Stimulated activated CD4-positive, alpha-beta T cell treated with anti-CD3 and anti-CD28 coated beads, Interleukin-4, amount 100 ng/mL, for 4 hours (primary cell): ENCODE results near the gene MSI2.

Experiments used
- DNase-seq, 2 experiments: peaks; one replicate each; pipeline ENCODE4 v3.0.0-alpha.2; 2020

MSI2 gene

DNA sequence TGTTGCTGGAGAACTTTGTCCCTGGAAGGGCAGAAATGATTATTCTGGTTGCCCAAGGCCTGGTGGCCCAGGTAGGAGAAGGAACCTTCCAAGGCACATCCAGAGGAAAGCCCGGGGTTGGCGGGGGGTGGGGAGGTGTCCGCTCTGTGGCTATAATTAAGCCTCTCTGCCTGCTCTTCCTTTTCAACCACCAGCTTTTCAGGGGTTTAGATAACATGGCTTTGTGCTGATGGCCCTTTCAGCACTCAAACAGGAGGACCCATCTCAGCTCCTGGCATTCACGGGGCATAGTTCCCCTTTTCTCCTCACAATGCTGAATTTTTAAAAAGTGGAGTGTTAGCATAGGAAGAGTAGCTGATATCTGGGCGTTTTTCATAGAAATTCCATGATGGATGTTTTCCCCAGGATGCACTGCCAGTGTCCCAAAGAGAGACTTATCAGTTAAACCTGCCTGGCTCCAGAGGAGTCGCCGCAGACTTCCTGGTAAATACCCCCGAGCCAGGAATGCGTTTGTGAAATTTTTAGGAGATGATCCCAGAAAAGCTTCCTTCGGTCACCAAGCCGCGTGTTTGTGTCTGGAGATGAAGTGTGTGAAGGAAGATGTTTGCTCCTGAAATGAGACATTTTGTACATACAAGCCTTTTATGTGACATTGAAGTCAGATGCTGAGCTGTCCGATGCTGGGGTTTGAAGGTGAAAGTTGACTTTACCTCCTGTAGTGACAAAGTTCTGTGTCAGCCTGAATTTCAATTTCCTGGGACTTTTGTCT lies 188.5 kb downstream of the MSI2 start:
- DNase-seq, result no peak

DNA sequence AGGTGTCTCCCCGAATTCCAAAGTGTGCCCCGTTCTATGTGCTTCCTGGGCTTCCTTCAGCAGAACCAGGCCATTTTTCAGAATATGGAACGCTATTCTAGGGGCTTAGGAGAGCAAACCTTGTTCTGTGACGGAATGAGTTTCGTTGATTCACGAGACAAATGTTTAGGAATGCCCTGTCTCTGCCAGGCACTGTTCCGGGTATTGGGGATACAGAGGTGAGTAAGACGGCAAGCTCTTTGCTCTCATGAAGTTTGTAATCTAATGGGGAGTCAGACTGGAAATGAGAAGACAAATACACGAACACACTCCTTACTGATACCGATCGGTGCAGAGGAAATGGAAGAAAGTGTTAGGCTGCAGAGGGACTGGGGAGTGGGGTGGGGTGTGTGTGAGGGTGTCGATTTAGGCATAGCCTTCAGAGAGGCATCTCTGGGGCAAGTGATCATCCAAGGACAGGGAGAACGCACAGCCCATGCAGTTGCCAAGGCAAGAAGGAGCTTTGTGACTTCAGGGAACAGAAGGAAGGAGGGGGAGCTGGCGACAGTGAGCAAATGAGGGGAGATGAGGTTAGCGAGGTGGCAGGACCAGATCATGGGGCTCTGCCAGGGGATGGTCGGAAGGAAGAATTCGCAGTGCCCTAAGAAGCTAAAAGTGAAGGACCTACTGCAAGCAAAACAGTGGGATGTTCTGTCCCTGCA lies 189.6 kb downstream of the MSI2 start:
- no peak for DNase-seq

DNA sequence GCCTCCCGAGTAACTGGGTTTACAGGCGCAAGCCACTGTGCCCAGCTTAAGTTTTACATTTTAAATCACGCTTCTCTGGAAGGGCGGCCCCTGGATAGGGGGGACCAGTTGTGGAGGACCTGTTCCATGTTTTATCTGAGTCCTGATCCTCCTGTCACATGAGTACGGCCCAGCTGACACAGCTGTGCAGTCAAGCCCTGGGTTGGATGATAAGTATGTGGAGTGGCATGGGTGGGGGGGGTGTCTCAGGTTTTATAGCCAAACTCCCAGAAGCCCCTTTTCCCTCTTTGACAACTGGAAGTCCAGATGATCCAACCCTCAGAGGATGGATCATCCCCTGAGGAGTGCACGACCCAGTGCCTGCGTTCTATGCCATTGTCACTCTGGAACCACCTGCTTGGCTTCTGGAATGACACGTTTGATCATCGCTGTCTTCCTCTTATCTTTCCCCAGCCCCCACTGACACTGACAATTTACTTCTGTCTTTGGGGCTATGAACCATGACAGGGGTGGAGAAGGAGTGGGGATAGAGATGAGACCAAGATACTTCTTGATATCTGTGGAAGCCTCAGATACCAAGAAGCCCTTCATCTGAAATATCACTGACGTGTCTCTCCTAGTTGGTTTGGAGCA lies 191.2 kb downstream of the MSI2 start:
- DNase-seq, result no peak

DNA sequence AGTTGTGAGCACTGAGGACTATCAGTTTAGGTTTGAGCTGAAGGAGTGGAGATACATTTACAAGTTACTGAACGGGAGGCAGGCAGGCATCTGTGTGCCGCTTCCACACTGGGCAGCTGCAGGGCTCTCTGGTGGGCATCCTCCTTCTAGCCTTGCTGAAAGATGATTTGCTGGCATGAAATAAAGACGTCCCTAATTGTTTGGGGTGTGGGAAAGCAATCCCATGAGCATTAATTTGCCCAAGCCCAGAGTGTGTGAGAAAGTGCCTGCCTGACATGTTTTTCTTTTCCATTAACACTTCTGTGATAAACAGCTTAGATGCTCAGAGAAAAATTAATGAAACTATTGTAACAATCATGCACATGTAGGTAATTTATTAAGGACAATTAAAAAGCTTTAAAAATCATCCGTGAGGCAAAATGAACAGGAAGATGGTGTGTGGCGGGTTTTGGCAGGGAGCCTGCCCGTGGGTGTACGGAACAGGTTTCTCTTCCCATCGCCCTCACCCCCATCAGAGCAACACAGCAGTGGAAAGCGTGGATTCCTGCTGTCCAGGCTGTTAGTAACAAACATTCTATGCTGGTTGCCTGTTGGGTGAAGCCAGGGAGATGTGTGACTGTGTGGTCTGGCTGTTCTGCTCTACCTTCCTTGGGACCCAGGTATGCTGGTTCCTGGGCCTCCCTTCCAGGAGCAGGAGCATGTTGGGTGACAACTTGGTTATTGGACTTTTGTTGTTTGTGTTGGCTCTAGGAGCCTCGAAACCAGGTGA lies 191.9 kb downstream of the MSI2 start:
- no peak for DNase-seq

DNA sequence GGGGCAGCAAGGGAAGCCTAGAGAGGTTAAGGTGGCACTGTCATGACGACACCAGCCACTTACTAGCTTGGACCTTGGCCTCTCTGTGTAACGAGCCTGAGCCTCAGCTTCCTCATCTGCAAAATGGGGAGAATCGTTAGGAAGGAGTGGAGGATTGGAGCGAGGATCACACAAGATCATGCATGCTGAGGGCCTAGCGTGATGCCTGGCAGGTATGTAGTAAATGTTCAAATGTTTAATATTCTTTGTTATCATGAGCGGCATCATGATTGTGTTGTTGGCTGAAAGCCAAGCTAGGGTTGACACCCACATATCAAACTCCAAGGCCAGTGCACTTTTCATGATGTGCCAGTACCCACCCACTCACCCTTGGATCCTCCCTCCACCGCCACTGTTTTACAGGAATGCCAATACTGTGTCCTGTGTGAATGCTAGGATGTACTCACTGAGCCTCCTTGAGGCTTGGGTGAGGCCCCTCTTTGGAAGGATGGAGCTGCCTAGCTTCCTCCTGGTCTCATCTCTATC lies 192.5 kb downstream of the MSI2 start:
- DNase-seq, result no peak

DNA sequence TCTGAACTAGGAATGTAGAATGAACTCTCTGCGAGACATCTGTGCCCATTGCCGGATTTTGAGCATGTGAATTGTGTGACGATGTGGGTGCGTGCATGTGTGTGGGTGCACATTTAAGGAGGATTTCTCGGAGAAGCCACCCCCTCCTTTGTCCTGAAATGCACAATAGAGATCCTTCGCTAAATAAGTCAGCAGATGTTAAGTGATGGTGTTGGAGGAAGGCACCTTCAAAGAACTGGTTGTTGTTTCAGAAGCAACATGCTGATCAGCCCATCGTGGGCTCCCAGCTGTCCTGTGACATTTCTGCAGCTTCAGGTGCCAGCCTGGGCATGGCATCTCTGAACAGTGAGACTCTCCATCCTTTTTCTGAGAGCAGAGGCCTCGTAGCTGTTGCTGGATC lies 194.9 kb downstream of the MSI2 start:
- no peak for DNase-seq

DNA sequence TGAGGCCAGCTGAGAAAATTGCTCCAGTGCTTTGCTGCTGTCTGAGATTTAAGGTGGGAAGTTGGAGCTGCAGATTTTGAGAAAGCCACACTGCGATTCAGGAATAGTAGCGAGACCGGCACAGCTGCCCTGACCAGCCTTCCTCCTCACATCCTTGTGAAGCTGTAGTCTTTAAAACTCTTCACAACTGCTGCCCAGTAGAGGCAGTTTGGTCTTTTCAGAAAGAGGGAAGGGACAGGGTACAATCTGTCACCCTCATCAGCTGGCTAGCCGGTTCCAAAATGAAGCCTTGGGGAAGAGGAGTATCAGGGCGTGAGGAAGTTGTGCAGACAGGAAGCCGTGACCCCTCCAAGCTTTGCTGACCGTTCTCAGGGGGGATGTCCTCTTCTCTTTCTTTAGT lies 195.3 kb downstream of the MSI2 start:
- DNase-seq, result no peak

DNA sequence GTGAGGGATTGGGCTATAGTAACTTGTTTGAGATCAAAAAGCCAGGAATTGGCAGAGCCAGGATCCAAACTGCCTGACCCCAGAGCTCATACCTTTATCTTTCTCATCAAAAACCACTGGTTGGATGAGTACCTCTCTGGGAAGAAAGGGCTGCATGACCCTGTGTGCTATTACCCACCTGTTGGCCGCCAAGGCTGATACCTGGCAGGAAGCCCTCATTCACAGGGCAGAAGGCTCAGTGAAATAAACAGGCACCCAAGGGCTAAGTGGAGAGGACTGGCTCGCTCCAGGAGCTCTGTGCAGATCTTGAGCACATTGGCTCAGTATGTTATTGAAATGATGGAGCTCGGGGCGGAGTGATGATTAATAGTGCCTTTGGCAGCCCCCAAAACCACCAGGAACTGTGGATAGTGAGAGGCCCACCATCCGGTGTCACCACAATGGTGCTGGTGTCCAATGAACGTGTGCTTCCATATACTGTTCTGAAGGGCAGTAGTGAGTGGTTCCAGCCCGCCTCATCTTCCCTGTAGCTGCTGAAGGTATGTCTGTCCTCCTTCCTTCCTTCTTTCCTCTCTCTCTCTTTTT lies 197.6 kb downstream of the MSI2 start:
- DNase-seq, result no peak

DNA sequence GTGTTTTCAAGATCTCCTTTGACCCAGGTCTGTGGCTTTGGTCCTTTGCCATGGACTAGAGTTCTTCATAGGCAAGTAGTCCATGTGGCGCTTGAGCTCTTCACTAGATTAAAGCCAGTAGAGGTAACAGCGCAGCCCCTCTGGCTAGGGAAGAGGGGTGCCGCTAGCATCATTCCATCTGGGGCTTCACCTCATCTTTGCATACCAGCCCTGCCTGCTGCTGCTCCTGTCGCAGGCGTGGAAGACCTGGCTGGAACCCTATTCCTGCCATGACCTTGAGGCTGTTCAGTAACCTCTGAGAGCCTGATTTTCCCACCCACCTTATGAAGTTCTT lies 198.4 kb downstream of the MSI2 start:
- DNase-seq, result no peak

DNA sequence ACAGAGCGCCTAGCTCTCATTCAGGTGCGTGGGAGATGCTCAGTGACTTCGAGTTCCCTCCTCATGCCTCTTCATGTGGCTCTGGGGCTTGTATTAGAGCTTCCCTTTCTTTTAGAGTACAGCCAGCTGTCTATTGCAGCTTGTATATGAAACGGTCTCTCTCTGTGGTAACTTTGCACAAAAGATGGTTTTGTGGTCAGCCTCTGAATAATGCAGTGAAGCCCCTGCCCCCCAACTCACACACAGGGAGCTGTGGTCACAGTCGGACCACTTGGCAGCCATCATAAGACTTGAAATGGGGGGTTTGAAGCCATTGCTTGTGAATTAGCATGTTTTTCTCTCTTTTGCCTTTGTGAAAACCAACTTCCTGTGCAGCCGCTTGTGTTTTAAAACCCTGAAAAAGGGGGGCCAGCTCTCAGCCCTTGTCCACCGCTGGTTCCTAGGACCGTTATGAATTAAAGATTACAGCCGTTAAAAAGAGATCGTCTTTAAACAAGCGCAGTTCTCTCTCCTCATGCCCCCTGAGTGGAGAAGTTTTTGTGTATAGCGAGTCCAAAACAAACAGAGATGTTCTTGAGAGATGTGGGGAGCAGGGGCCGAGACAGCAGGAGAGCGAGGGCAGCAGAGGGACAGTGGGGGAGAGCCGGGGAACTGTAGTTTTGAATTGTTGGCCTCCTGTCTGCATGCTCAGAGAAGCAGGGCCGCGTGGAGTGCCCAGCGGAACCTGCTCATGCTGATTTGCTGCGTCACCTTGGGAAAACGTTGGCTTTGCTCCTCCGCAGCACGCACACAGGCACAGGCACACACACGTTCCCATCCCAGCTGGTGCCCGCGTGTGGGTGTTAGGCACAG lies 199.0 kb downstream of the MSI2 start:
- DNase-seq, result peak in 1 of 2 experiments; percentile 52

DNA sequence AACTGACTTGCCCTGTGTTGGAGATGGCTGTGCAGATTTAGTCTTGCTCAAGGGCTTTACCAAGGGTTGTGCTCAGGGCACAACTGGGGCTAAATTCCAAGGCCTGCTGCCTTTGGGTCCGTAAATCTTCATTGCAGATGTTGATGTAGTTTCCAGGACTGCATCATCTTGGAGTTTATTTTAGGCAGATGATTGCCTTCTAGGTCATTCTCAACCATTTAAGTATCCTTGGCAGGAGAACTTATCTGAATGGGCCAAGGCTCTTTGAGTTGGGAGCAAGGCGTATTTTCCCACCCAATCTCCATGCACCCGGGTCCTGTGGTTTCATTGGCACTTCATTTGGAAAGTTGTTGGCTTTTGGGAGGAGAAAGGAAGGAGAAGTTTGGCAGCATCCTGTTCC lies 200.3 kb downstream of the MSI2 start:
- no peak for DNase-seq

DNA sequence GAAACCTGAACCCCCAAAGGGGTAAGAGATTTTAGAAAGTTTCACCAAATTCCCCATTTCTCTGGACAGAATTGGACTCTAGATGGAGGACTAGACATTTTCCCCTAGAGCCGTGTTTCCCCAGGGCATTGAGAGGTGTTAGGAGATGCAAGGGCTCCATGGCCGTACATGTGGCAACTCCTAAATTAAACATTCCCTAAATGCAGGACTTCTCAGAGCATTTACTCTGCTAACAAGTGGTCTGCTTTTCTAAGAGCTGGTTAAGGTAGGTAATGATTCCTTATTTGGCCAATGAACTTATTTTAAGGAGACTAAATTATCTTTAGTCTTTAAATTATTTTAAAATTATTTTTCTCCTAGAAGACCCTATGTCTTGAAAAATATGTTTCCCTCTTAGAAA lies 200.9 kb downstream of the MSI2 start:
- no peak for DNase-seq

DNA sequence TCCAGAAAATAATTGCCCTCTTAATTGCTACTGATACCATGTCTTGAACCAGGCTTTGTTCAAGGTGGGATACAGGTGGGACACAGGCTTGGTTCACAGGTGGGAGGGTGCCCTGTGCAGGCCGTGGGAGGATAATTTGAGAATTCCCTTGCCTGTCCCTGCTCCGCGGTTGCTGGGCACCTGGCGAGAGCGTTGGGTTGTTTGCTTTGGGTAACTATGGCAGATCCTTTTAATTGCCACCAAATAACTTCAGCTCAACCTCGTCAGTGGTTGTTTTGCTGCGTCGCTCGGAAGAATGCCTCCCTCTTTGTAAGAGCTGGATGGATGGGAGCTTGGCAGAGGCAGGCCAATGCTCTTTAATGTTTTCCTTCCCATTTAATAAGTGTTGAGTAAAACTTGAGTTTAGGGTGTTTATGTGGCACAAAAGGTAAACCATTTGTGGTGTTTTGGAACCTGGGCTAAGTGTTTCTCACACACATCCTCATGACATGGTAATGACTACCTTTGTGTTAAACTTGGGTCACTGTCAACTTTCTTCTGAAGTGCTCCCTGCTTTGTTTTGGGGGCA lies 202.5 kb downstream of the MSI2 start:
- DNase-seq, result no peak

DNA sequence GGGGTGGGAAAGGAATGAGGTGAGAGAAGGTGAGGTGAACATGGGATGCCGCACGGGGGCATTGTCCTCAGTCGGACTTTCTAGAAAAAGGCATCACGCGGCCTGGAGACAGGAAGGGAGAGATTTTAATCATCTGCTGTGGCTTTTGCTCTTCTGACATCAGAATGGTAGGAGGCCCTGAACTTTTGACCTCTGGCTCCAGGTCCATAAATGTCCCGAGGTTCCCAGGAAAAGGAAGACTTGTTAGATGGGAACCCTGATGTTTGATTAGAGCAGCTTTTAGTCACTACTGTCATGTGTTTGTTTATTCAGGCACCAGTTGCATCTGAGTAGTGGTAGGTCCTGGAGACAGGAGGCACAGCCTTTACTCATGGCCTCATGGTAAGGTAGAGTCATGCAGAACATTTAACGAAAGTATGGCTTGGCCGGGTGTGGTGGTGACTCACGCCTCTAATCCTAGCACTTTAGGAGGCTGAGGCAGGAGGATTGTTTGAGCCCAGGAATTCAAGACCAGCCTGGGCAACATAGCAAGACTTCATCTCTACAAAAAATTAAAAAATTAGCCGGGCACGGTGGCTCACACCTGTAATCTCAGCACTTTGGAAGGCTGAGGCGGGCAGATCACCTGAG lies 203.1 kb downstream of the MSI2 start:
- no peak for DNase-seq

DNA sequence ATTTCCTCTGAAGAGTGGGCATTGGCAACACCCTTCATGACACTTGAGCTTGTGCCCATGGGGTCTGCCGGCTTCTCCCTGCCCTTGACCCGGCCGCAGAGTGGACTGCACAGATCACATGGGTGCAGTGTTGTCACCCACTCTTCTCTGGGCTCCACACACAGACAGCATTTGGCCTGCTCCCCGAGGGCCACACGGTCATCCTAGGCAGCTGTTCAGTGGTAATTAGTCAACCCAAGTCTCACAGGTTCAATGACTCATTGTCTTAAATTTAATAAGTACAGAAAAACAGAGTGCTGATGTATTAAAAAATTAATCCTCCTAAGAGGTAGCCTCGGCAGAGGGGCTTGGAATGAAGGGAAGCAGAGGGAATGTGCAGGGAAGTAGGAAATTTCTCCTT lies 204.8 kb downstream of the MSI2 start:
- DNase-seq, result no peak

DNA sequence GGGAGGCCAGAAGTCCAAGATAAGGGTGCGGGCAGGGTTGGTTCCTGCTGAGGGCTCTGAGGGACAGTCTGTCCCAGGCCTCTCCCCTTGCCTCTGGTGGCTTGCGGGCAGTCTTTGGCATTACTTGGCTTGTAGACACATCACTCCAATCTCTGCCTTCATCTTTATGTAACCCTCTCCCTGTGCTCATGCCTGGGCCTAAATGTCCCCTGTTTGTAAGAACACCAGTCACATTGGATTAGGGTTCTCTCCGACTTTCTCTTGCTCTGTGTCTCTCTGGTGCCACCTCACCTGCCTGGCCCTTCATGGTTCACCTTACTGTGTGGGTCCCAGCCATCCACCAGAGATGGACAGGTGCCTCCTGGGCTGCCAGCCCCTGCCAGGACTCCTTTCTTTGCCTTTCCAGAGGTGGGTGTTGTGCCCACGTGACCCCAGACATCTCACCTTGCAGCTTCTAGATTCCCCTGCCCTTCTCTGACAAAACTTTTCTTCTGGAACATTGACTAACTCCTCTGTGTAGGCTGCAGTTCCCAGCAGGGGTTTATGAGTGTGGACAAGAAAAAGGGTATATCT lies 205.8 kb downstream of the MSI2 start:
- DNase-seq, result no peak

DNA sequence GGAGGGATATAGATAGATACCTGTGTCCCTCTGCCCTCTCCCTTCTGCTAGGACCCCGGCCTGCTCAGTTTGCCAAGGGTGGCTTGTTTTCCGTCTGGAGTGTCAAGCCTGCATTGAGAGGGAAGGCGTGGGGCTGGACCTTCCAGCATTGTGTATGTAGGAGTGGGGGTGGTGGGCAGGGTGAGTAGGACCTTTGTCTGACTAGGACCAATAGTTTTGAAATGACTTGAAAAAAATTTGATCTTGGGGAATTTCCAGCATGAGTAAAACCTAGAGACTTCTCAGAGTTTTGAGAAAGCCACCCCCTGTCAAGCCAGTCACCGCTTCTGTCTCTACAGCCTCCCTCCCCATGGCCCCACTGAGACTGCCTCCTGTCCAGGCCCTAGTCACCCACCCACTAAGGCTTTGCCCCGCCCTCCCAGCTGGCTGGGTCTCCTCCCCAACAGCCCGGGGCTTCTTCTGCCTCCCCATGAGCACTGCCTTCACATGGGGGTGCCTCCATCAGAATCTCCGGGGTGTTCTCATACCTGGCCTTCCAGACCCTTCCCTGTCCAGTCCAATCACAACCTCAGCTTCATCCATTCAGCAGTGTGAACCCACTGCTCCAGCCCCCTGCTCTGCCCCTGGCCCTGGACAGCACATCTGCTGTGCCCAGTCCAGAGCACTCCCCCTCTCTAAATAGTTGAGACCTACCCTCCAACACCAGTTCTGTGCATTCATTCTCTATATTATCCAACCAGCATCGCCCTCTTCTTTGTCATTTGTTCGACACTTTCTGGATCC lies 207.0 kb downstream of the MSI2 start:
- peak; percentile 63 to 75 for DNase-seq

DNA sequence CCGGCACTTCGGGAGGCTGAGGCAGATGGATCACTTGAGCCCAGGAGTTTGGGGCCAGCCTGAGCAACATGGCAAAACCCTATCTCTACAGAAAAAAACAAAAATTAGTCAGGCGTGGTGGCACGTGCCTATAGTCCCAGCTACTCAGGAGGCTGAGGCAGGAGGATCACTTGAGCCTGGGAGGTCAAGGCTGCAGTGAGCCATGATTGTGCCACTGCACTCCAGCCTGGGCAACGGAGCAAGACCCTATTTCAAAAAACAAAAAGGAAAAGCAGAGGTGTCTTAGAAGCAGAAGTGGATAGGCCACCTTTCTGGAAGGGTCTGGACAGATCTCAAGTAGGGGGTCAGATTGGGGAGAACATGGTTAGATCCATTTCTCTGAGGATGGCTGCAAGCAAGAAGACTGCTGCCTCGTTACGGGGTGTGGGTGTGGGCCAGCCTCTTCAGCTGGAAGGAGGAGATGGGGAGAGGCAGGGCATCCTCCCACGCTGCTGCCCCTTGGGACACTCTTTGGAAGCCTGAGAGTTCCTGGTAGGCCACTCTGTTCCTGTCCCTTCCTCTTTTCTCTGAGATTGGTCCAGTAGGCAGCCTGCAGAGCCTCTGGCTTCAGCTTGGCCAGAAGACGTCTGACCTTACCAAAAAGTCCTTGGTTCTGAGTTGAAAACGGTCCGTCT lies 208.0 kb downstream of the MSI2 start:
- DNase-seq, result no peak

DNA sequence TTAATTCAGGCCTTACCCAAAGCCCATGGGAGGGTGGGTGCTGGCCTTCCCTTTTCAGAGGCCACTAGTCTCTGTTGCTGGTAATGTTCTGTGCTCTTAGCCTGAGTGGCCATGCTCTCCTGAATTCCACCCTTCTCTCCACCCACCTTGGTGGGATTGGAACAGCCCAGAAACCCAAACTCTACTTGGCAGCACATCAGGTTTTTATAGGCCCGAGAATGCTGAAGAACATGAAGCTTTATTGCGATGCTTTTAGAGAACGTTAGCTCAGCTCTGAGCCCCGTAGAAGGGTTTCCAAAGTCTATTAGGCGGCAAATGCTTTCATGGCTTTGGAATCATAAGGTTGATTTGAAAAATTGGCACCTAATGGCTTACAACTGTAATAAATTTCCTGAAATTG lies 209.3 kb downstream of the MSI2 start:
- no peak for DNase-seq
